Hepatocyte (in vitro differentiated cells): Measurements from ENCODE around the gene BCL2L1. TPM values are rescaled to one million over a fixed set of nuclear protein-coding genes. Genes with fewer than 3 reads are reported as not detected.
A peak's percentile ranks its signal among the peaks of the same experiment; 100 is the strongest.

Experiments
- DNase-seq: peaks from one replicate; pipeline ENCODE4 v3.0.0-alpha.2; 2016; ENCODE audit warnings: low spot score
- H2AFZ ChIP-seq: fragments of 200-600 bp; sonication (generic); 2 replicates; pipeline ENCODE4 v1.6.0; 2016; ENCODE audit warnings: antibody characterized with exemption, mild to moderate bottlenecking
- H3K27ac ChIP-seq: fragments of 200-600 bp; sonication (generic); 2 replicates; pipeline ENCODE4 v1.5.1; 2016; ENCODE audit warnings: mild to moderate bottlenecking
- H3K27me3 ChIP-seq: fragments of 200-600 bp; sonication (generic); 2 replicates; pipeline ENCODE4 v1.6.1; 2016
- H3K36me3 ChIP-seq: fragments of 200-600 bp; sonication (generic); replicated peaks from 2 replicates; pipeline ENCODE4 v1.5.1; 2016; ENCODE audit warnings: low read depth; ENCODE audit not compliant: insufficient read depth
- H3K4me1 ChIP-seq: fragments of 200-600 bp; sonication (generic); 2 replicates; pipeline ENCODE4 v1.5.1; 2016; ENCODE audit warnings: mild to moderate bottlenecking, moderate library complexity; ENCODE audit not compliant: insufficient read depth
- H3K4me2 ChIP-seq: fragments of 200-600 bp; sonication (generic); 2 replicates; pipeline ENCODE4 v1.6.0; 2016
- H3K4me3 ChIP-seq: fragments of 200-600 bp; sonication (generic); 2 replicates; pipeline ENCODE4 v1.5.1; 2016; ENCODE audit warnings: mild to moderate bottlenecking
- H3K79me2 ChIP-seq: fragments of 200-600 bp; sonication (generic); 2 replicates; pipeline ENCODE4 v1.6.0; 2017; ENCODE audit warnings: mild to moderate bottlenecking
- H3K9me2 ChIP-seq: fragments of 200-600 bp; sonication (generic); replicated peaks from 2 replicates; pipeline ENCODE4 v1.6.0; 2017; ENCODE audit warnings: mild to moderate bottlenecking; ENCODE audit not compliant: insufficient read depth
- H3K9me3 ChIP-seq: fragments of 200-600 bp; sonication (generic); 2 replicates; pipeline ENCODE4 v1.5.1; 2016; ENCODE audit warnings: low read depth, mild to moderate bottlenecking
- H4K20me1 ChIP-seq: fragments of 200-600 bp; sonication (generic); 2 replicates; pipeline ENCODE4 v1.6.0; 2016; ENCODE audit warnings: mild to moderate bottlenecking; ENCODE audit not compliant: insufficient read depth, poor library complexity, severe bottlenecking
- CTCF ChIP-seq: fragments of 200-600 bp; sonication (generic); IDR thresholded peaks from 2 replicates; pipeline ENCODE4 v1.5.1; 2016; ENCODE audit warnings: antibody characterized with exemption, mild to moderate bottlenecking; ENCODE audit not compliant: poor library complexity
- EZH2 ChIP-seq: fragments of 200-600 bp; sonication (generic); IDR thresholded peaks from 2 replicates; pipeline ENCODE4 v1.6.1; 2016; ENCODE audit warnings: antibody characterized with exemption, mild to moderate bottlenecking, borderline replicate concordance
- EZH2phosphoT487 ChIP-seq: fragments of 200-600 bp; sonication (generic); IDR thresholded peaks from one replicate; pipeline ENCODE4 v1.6.1; 2018; ENCODE audit warnings: antibody characterized with exemption, mild to moderate bottlenecking, low read depth, moderate library complexity; ENCODE audit not compliant: unreplicated experiment, severe bottlenecking
- WGBS: methylation state at CpG from one replicate; pipeline ENCODE4 v1.1.6; 2016; ENCODE audit warnings: low lambda C conversion rate; ENCODE audit errors: missing lambda C conversion rate; 5-methylcytosine and 5-hydroxymethylcytosine counted together
- polyA plus RNA-seq: library from polyadenylated mRNA; unstranded; fragments of >200 nt; fragmentation: Nextera tagmentation; extraction: Ambion mirVana; gene quantifications from 2 replicates; pipeline ENCODE4 v1.2.1, GENCODE V29; 2016
- total RNA-seq: library from RNA; depleted of rRNA; stranded (reverse); fragments of >200 nt; gene quantifications from 2 replicates; pipeline ENCODE4 v1.2.3, GENCODE V29; 2014

Gene BCL2L1
- total and polyA plus RNA-seq, 2 experiments from 2014 or later: 104 to 139 TPM

DNA sequence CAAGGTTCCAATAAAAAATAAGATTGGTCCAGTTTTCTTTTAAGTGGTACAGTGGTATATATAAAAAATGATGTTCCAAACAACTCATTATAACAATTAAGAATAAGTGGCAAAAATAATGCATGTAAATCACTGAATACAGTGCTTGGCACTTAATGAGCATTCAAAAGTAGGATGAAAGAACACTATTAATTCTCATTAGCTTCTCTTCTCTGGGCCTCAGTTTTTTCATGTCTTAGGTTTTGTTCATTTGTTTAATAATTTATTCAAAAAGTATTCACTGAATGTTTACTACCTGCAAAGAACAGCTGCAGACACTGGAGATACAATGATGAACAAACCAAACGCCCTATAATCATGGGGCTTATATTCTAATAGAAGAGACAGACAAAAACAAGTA, 21.1 kb downstream of the BCL2L1 start:
- Histone ChIP-seq H3K9me3 (no peaks in the 10 kb centered on the region), H3K4me1 (peaks cover 48% of the 10 kb centered on the region), H3K27ac (peak overlapping the region; percentile 99), H3K9me2 (no peaks in the 10 kb centered on the region), H3K4me2 (no peak overlapping the region), H2AFZ (no peak overlapping the region), H4K20me1 (no peaks in the 10 kb centered on the region), H3K36me3 (no peaks in the 10 kb centered on the region), H3K4me3 (no peak overlapping the region), H3K79me2 (peaks cover 89% of the 10 kb centered on the region), H3K27me3 (no peaks in the 10 kb centered on the region)
- no peak for DNase-seq
- WGBS: 91% methylated on average over 1 of the region's 1 CpG
- TF ChIP-seq EZH2phosphoT487: no peak
- TF ChIP-seq EZH2: no peak
- no peak for TF ChIP-seq CTCF

DNA sequence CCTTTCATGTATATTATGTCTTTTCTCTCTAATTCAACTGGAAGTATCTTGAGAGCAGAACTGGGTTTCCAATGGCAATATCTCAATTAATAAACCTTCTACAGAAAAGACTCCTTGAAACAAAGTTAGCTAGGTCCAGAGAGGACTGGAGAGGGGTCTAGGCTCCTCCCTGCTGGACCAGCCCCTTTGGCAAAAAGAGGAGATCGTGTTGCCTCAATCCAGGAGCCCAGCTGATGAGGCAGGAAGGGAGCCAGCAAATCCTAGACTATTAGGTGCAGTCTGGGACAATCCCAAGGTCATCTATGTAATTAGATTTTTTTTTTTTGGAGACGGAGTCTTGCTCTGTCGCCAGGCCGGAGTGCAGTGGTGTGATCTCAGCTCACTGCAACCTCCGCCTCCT, 21.9 kb downstream of the BCL2L1 start:
- no peaks in the 10 kb centered on the region for H3K9me2 ChIP-seq
- no peak overlapping the region for H2AFZ ChIP-seq
- DNase-seq: no peak
- no peak overlapping the region for H3K4me2 ChIP-seq
- H3K4me3 ChIP-seq: no peak overlapping the region
- 92% methylated on average over 5 of the region's 5 CpGs for WGBS
- peak overlapping the region; percentile 99 for H3K27ac ChIP-seq
- TF ChIP-seq EZH2phosphoT487: no peak
- no peak for TF ChIP-seq CTCF
- TF ChIP-seq EZH2: no peak
- H3K9me3 ChIP-seq: no peaks in the 10 kb centered on the region
- H3K4me1 ChIP-seq: peaks cover 45% of the 10 kb centered on the region
- H3K36me3 ChIP-seq: no peaks in the 10 kb centered on the region
- peaks cover 86% of the 10 kb centered on the region for H3K79me2 ChIP-seq
- H4K20me1 ChIP-seq: no peaks in the 10 kb centered on the region
- no peaks in the 10 kb centered on the region for H3K27me3 ChIP-seq

DNA sequence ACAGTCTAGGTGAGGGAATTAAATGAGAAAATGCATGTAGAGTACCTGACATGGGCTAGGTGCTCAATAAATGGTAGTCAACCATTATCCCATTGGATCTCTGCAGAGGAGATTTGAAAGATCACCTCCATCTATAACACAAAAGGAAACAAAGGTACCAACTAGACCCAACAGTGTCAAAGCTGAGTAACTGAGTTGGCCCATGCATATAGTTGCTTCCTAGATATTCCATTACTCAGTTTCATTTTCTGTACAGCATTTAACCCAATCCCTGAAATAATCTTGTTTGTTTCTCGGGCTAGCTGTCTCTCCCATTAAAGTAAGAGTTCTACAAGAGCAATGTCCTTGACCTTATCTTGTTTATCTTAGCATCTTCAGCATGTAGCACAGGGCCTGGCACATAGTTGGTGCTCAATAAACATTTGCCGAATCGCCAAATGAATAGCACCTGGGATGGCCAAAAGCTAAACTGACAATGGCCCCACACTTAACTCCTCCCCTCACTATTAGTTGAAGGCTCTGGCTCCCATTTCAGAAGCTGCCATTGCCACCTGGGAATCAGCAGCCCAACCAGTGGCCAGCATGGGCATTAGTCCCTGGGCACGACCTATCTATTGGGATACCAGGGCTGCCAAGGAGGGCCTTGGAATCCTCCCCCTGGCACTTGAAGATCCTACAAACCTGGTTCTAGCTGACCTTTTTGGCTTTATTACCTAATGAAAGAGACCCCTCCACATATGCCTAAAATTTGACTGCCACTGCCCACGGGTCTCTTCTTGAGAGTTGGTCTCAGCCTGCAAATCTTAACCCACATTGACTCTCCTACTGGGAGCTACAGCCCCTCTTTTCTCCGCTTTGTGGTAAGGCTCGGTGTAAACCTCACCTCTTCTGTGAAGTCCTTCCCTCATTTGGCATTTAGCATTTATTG, 22.6 kb downstream of the BCL2L1 start:
- H3K9me3 ChIP-seq: no peaks in the 10 kb centered on the region
- peak overlapping the region; percentile 99 for H3K27ac ChIP-seq
- peaks cover 42% of the 10 kb centered on the region for H3K4me1 ChIP-seq
- H2AFZ ChIP-seq: no peak overlapping the region
- peaks cover 86% of the 10 kb centered on the region for H3K79me2 ChIP-seq
- no peaks in the 10 kb centered on the region for H3K27me3 ChIP-seq
- DNase-seq: no peak
- H3K4me2 ChIP-seq: no peak overlapping the region
- no peaks in the 10 kb centered on the region for H3K36me3 ChIP-seq
- no peaks in the 10 kb centered on the region for H3K9me2 ChIP-seq
- no peak overlapping the region for H3K4me3 ChIP-seq
- TF ChIP-seq EZH2phosphoT487 (no peak), CTCF (no peak), EZH2 (peak; percentile 30)
- 94% methylated on average over 7 of the region's 7 CpGs for WGBS
- H4K20me1 ChIP-seq: no peaks in the 10 kb centered on the region
